ENCODE measurements around the gene WAS.
"Not testable (repeated sequence)": the region's sequence is repeated elsewhere in the genome, so short reads cannot be mapped to it uniquely, and the experiment has no call there.

DNA sequence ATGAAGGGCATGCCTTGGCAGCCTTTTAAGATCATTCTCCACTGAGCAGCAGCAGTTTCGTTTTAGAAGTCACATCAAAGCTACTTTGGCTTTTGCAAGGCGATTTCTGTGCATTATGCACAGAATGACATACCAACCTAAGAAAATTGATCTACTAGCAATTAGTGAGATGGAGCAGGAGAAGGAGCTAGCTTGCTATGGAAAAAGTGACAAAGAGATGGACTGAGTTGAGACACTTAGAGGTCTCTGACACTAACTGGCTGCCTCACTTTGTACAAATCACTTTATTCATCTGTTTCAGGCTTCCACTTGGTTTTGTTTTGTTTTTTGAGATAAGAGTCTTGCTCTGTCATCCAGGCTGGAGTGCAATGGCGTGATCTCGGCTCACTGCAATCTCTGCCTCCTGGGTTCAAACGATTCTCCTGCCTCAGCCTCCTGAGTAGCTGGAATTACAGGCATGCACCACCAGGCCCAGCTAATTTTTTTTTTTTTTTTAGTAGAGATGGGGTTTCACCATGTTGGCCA is 31.5 kb upstream of the WAS start:
- not testable (repeated sequence) for TF ChIP-seq POLR2AphosphoS5 (IDR thresholded peaks at IDR 0.05; ENCODE audit: borderline replicate concordance, low read depth, low read length); EZH2 (IDR thresholded peaks at IDR 0.05)
